NT2/D1 (cell line): Measurements from ENCODE around the gene LRMDA.

Experiments used
- YY1 ChIP-seq: IDR thresholded peaks from 2 replicates; pipeline ENCODE4 v1.6.1; 2011; ENCODE audit not compliant: insufficient read length, insufficient read depth
- ZNF274 ChIP-seq: IDR thresholded peaks from 2 replicates; pipeline ENCODE4 v1.6.1; 2011; ENCODE audit warnings: mild to moderate bottlenecking, low read depth, low read length

GRCh38 chr10:76550806-76551205 lies 1119.4 kb downstream of the LRMDA start:
- no peak for TF ChIP-seq ZNF274
- no peak for TF ChIP-seq YY1
